Stimulated activated naive CD8-positive, alpha-beta T cell treated with anti-CD3 and anti-CD28 coated beads, Interleukin-15, Interleukin-2, amounts not matched to agents 100 U/mL and 50 U/mL, for 24 hours (primary cell): ENCODE measurements around the gene VAV3.
A peak's percentile ranks its signal among the peaks of the same experiment; 100 is the strongest.

ENCODE experiments used
- ATAC-seq: fragments of 150-1000 bp; cut with Tn5 transposase; one replicate; pipeline ENCODE4 v1.10.0; 2021
- DNase-seq: peaks from one replicate; pipeline ENCODE4 v3.0.0; 2021

The VAV3 gene

GRCh38 chr1:107936498-107937481, 28.2 kb downstream of the VAV3 start:
- peak; percentile 56 for DNase-seq

GRCh38 chr1:107935396-107936064, 29.4 kb downstream of the VAV3 start:
- peak; percentile 88 for ATAC-seq
- DNase-seq, result peak; percentile 59

More at GRCh38 chr1:107936498-107937481, 28.2 kb downstream of the VAV3 start:
- ATAC-seq, result peak; percentile 45

GRCh38 chr1:107934578-107934977, 30.4 kb downstream of the VAV3 start:
- DNase-seq, result peak; percentile 23
- ATAC-seq, result peak; percentile 12

- ATAC-seq (no peak), DNase-seq (no peak)
These were observed 31.2 kb downstream of the VAV3 start for GRCh38 chr1:107933736-107934135.

GRCh38 chr1:107930292-107930691, 34.7 kb downstream of the VAV3 start:
- no peak for ATAC-seq
- DNase-seq, result no peak

GRCh38 chr1:107927820-107928219, 37.2 kb downstream of the VAV3 start:
- ATAC-seq (no peak), DNase-seq (no peak)

- DNase-seq (peak; percentile 16), ATAC-seq (peak; percentile 40)
These were observed 38.4 kb downstream of the VAV3 start for GRCh38 chr1:107926436-107927080.

- DNase-seq (no peak), ATAC-seq (no peak)
These were observed 39.4 kb downstream of the VAV3 start for GRCh38 chr1:107925565-107925964.

- DNase-seq (no peak), ATAC-seq (no peak)
These were observed 44.0 kb downstream of the VAV3 start for GRCh38 chr1:107920999-107921398.

GRCh38 chr1:107920561-107920960, 44.4 kb downstream of the VAV3 start:
- no peak for ATAC-seq
- DNase-seq, result no peak

- DNase-seq, result no peak
- peak; percentile 93 for ATAC-seq
These were observed 45.0 kb downstream of the VAV3 start for GRCh38 chr1:107919953-107920352.

GRCh38 chr1:107914119-107914765, 50.7 kb downstream of the VAV3 start:
- DNase-seq, result no peak
- no peak for ATAC-seq

GRCh38 chr1:107912656-107913055, 52.3 kb downstream of the VAV3 start:
- peak; percentile 72 for ATAC-seq
- no peak for DNase-seq

GRCh38 chr1:107900090-107900945, 64.7 kb downstream of the VAV3 start:
- ATAC-seq, result no peak

GRCh38 chr1:107899655-107900054, 65.3 kb downstream of the VAV3 start:
- DNase-seq, result no peak

More at GRCh38 chr1:107900090-107900945, 64.7 kb downstream of the VAV3 start:
- no peak for DNase-seq

GRCh38 chr1:107897438-107898345, 67.3 kb downstream of the VAV3 start:
- peak; percentile 76 for ATAC-seq
- peak; percentile 22 for DNase-seq

More at GRCh38 chr1:107899655-107900054, 65.3 kb downstream of the VAV3 start:
- no peak for ATAC-seq

- DNase-seq, result no peak
- no peak for ATAC-seq
These were observed 68.0 kb downstream of the VAV3 start for GRCh38 chr1:107896936-107897335.

- ATAC-seq, result no peak
These were observed 68.6 kb downstream of the VAV3 start for GRCh38 chr1:107896401-107896800.

GRCh38 chr1:107895403-107896191, 69.4 kb downstream of the VAV3 start:
- no peak for DNase-seq
- no peak for ATAC-seq

More at GRCh38 chr1:107896401-107896800, 68.6 kb downstream of the VAV3 start:
- no peak for DNase-seq
